Sigmoid colon (tissue), 7 donors: ENCODE results near the gene MMS19. TPM values are rescaled to one million over a fixed set of nuclear protein-coding genes. Genes with fewer than 3 reads are reported as not detected.

ENCODE experiments used
- DNase-seq: peaks from one replicate; pipeline ENCODE4 v3.0.0-alpha.2; 2019
- H3K27ac ChIP-seq, 4 donors: fragments of 200-600 bp; sonication (generic); one replicate each; pipeline ENCODE4 v1.5.1; 2016 to 2019; ENCODE audit warnings: mild to moderate bottlenecking in 1 of 4
- H3K27me3 ChIP-seq, 3 donors: fragments of 200-600 bp; sonication (generic); one replicate each; pipeline ENCODE4 v1.5.1; 2019; ENCODE audit warnings: mild to moderate bottlenecking in 1 of 3
- H3K36me3 ChIP-seq, 4 donors: fragments of 200-600 bp; sonication (generic); one replicate each; pipeline ENCODE4 v1.5.1; 2016 to 2019
- H3K4me1 ChIP-seq, 4 donors: fragments of 200-600 bp; sonication (generic); one replicate each; pipeline ENCODE4 v1.5.1; 2017 to 2019
- H3K4me3 ChIP-seq, 4 donors: fragments of 200-600 bp; sonication (generic); one replicate each; pipeline ENCODE4 v1.5.1; 2017 to 2019; ENCODE audit warnings: mild to moderate bottlenecking in 2 of 4, moderate library complexity in 1 of 4
- H3K9me3 ChIP-seq, 4 donors: fragments of 200-600 bp in 3 of 4; sonication (generic) in 3 of 4; one replicate each; pipeline versions ENCODE4 v1.5.1 to v1.6.1; 2013 to 2019
- EP300 ChIP-seq, 4 donors: sonication (generic); formaldehyde crosslinking; IDR thresholded peaks; one replicate each; pipeline ENCODE4 v1.6.1; 2017; ENCODE audit warnings: antibody characterized with exemption in 4 of 4
- POLR2A ChIP-seq, 2 donors: fragments of 450-650 bp; IDR thresholded peaks; one replicate each; pipeline ENCODE4 v1.6.1; 2016; ENCODE audit warnings: antibody characterized with exemption in 2 of 2, mild to moderate bottlenecking in 2 of 2, moderate library complexity in 2 of 2
- POLR2AphosphoS5 ChIP-seq, 4 donors: sonication (generic); formaldehyde crosslinking; IDR thresholded peaks; one replicate each; pipeline ENCODE4 v1.6.1; 2017; ENCODE audit warnings: antibody characterized with exemption in 4 of 4
- WGBS, 2 donors: extraction: QIAGEN DNeasy Blood & Tissue Kit; methylation state at CpG; one replicate each; pipeline ENCODE4 v1.1.7; 2013; 5-methylcytosine and 5-hydroxymethylcytosine counted together
- intact Hi-C: fragments of 100-400 bp; cut with DNase I; formaldehyde crosslinking; loops from one replicate; pipeline ENCODE4 v1.15.1; 2023
- polyA plus RNA-seq, 3 donors: library from polyadenylated mRNA; stranded (reverse); fragments of 200-250 nt; gene quantifications; one replicate each; pipeline ENCODE4 v1.2.3, GENCODE V29; 2013
- total RNA-seq, 4 donors: library from RNA; depleted of rRNA; stranded (reverse); fragments of >200 nt; gene quantifications; one replicate each; pipeline ENCODE4 v1.1.0, GENCODE V29; 2016
- TF ChIP-seq, protein P1 (sequence below), 4 experiments: fragments of 450-650 bp in 3 of 4; fragments of 200-600 bp in 1 of 4; IDR thresholded peaks; one replicate each; pipeline ENCODE4 v1.5.1; 2016 to 2019; ENCODE audit warnings: antibody characterized with exemption in 4 of 4, mild to moderate bottlenecking in 3 of 4, moderate library complexity in 2 of 4
- donor health status: healthy with polysubstance abuse.
- donor health status: Bipolar disorder and iron deficiency.
- donor health status: healthy.

MMS19 gene
- total and polyA plus RNA-seq, 7 donors, result 29.4 to 79.8 (median 48.9) TPM

- Histone ChIP-seq H3K9me3 (no peaks in the 10 kb centered on the region), H3K4me3 (no peak overlapping the region), H3K36me3 (no peaks in the 10 kb centered on the region), H3K27ac (no peak overlapping the region), H3K27me3 (no peaks in the 10 kb centered on the region), H3K4me1 (peaks cover 0 to 15% (median 12%) of the 10 kb centered on the region in 4 donors)
- DNase-seq, result no peak
- TF ChIP-seq, protein P1, sequence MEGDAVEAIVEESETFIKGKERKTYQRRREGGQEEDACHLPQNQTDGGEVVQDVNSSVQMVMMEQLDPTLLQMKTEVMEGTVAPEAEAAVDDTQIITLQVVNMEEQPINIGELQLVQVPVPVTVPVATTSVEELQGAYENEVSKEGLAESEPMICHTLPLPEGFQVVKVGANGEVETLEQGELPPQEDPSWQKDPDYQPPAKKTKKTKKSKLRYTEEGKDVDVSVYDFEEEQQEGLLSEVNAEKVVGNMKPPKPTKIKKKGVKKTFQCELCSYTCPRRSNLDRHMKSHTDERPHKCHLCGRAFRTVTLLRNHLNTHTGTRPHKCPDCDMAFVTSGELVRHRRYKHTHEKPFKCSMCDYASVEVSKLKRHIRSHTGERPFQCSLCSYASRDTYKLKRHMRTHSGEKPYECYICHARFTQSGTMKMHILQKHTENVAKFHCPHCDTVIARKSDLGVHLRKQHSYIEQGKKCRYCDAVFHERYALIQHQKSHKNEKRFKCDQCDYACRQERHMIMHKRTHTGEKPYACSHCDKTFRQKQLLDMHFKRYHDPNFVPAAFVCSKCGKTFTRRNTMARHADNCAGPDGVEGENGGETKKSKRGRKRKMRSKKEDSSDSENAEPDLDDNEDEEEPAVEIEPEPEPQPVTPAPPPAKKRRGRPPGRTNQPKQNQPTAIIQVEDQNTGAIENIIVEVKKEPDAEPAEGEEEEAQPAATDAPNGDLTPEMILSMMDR (IDR thresholded peaks at IDR 0.05), result no peak
- TF ChIP-seq POLR2AphosphoS5 (IDR thresholded peaks at IDR 0.05) (no peak), EP300 (IDR thresholded peaks at IDR 0.05) (no peak), POLR2A (IDR thresholded peaks at IDR 0.05) (no peak)
- 79 to 86% methylated on average over 11 of the region's 11 CpGs for WGBS, 2 donors
- intact Hi-C loops, result no loop called here
Measured at GRCh38 chr10:97520978-97521761, 22.9 kb upstream of the MMS19 start.

DNA sequence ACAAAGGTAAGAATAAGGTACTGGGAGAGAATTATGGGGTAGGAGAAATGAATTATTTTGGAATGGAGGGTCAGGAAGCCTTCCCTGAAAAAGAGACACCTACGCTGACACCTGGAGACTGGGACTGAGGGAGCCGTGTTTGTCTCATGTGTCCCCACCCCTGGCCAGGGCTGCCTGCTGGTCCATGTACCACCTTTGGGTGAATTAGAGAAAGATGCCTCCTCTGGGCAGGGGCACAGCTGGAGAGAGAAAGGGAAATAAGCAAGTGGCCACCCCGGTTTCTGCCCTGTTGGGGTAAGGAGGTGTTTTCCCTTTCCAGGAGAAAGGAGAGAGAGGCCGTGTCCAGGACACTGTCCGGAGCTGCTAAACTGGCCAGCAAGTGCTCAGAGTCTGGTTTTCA lies 22.3 kb upstream of the MMS19 start:
- Histone ChIP-seq H3K27ac (no peak overlapping the region), H3K9me3 (no peaks in the 10 kb centered on the region), H3K4me3 (no peak overlapping the region), H3K36me3 (no peaks in the 10 kb centered on the region), H3K27me3 (no peaks in the 10 kb centered on the region), H3K4me1 (peaks cover 0 to 15% (median 12%) of the 10 kb centered on the region in 4 donors)
- no peak for DNase-seq
- TF ChIP-seq, protein P1 (IDR thresholded peaks at IDR 0.05), result no peak
- TF ChIP-seq POLR2AphosphoS5 (IDR thresholded peaks at IDR 0.05), result no peak
- TF ChIP-seq EP300 (IDR thresholded peaks at IDR 0.05), result no peak
- no peak for TF ChIP-seq POLR2A (IDR thresholded peaks at IDR 0.05)
- WGBS, 2 donors, result 75 to 88% methylated on average over 5 of the region's 5 CpGs
- intact Hi-C loops, result no loop called here

GRCh38 chr10:97519342-97519741 lies 21.1 kb upstream of the MMS19 start:
- Histone ChIP-seq H3K9me3 (no peaks in the 10 kb centered on the region), H3K36me3 (no peaks in the 10 kb centered on the region), H3K4me3 (no peak overlapping the region), H3K4me1 (peaks cover 0 to 15% (median 12%) of the 10 kb centered on the region in 4 donors), H3K27me3 (no peaks in the 10 kb centered on the region), H3K27ac (peak overlapping the region in 1 of 4 donors; percentile 47)
- intact Hi-C loops, result no loop called here
- TF ChIP-seq, protein P1 (IDR thresholded peaks at IDR 0.05), result no peak
- no peak for TF ChIP-seq POLR2AphosphoS5 (IDR thresholded peaks at IDR 0.05)
- TF ChIP-seq POLR2A (IDR thresholded peaks at IDR 0.05), result no peak
- no peak for TF ChIP-seq EP300 (IDR thresholded peaks at IDR 0.05)
- no peak for DNase-seq
- 64 to 78% methylated on average over 2 of the region's 2 CpGs for WGBS, 2 donors

DNA sequence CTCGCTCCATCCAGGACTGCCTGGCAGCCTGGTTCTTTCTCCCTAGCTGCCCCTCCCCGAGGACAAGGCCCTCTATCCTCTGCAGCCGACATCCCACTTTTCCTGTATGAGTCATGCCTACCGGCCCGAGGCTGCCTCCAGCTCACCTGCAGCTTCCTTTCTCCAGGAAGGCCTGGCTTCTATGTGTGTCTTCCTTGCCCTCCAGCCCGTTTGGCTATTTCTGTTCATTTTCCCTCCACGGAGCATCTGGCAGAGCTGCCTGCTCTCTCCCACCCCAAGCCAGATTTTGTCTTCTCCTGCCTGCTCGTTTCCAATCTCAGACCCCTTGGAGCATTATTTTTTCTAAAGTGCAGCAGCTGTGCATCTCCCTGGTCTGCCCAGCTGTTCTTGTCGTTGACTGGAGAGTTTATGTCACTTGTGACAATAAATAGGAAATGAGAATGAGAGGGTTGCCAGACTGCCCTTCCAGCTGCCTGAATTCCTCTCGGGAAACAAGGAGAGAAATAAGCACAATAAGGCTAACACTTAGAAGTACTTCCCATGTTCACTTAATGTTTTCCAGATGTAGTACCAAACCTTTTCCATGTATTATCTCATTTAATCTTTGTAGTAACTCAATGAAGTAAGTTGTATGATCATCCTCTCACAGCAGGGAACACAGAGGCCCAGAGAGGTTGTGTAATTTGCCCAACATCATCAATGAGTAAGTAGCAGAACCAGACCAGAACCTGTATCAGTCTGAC lies 20.2 kb upstream of the MMS19 start:
- Histone ChIP-seq H3K27me3 (no peaks in the 10 kb centered on the region), H3K4me1 (peaks cover 0 to 15% (median 12%) of the 10 kb centered on the region in 4 donors), H3K9me3 (no peaks in the 10 kb centered on the region), H3K27ac (peak overlapping the region in 3 of 4 donors; percentile 9 to 47 (median 18)), H3K4me3 (no peak overlapping the region), H3K36me3 (no peaks in the 10 kb centered on the region)
- no peak for DNase-seq
- intact Hi-C loops, result no loop called here
- WGBS, 2 donors, result 42 to 44% methylated on average over 10 of the region's 10 CpGs
- TF ChIP-seq POLR2AphosphoS5 (IDR thresholded peaks at IDR 0.05), result no peak
- TF ChIP-seq POLR2A (IDR thresholded peaks at IDR 0.05), result no peak
- no peak for TF ChIP-seq EP300 (IDR thresholded peaks at IDR 0.05)
- TF ChIP-seq, protein P1 (IDR thresholded peaks at IDR 0.05), result no peak
